ENCODE data around the gene TSFM.

The TSFM gene

GRCh38 chr12:57741844-57742738, 40.5 kb upstream of the TSFM start:
- peaks cover 66% of the 10 kb centered on the region for H3K4me1 Mint-ChIP-seq
- ATAC-seq: peak; percentile 79
- peak overlapping the region; percentile 81 for H3K4me3 Mint-ChIP-seq
- peaks cover 46% of the 10 kb centered on the region for H3K36me3 Mint-ChIP-seq
- peak overlapping the region; percentile 93 for H3K27ac Mint-ChIP-seq
- no peaks in the 10 kb centered on the region for H3K9me3 Mint-ChIP-seq
- peak; percentile 49 to 83 for DNase-seq (ENCODE audit: low spot score in 2 of 2)

GRCh38 chr12:57743769-57744168, 38.8 kb upstream of the TSFM start:
- H3K36me3 Mint-ChIP-seq: peaks cover 62% of the 10 kb centered on the region
- ATAC-seq (no peak), DNase-seq (ENCODE audit: low spot score in 2 of 2) (no peak)
- peak overlapping the region; percentile 91 for H3K4me3 Mint-ChIP-seq
- peaks cover 66% of the 10 kb centered on the region for H3K4me1 Mint-ChIP-seq
- no peaks in the 10 kb centered on the region for H3K9me3 Mint-ChIP-seq
- H3K27ac Mint-ChIP-seq: peak overlapping the region; percentile 98

GRCh38 chr12:57744194-57744776, 38.3 kb upstream of the TSFM start:
- DNase-seq (ENCODE audit: low spot score in 2 of 2): peak; percentile 62 to 87
- Mint-ChIP-seq H3K36me3 (peaks cover 63% of the 10 kb centered on the region), H3K4me3 (peak overlapping the region; percentile 91), H3K27ac (peak overlapping the region; percentile 98), H3K4me1 (peaks cover 65% of the 10 kb centered on the region), H3K9me3 (no peaks in the 10 kb centered on the region)
- peak; percentile 64 for ATAC-seq

DNA sequence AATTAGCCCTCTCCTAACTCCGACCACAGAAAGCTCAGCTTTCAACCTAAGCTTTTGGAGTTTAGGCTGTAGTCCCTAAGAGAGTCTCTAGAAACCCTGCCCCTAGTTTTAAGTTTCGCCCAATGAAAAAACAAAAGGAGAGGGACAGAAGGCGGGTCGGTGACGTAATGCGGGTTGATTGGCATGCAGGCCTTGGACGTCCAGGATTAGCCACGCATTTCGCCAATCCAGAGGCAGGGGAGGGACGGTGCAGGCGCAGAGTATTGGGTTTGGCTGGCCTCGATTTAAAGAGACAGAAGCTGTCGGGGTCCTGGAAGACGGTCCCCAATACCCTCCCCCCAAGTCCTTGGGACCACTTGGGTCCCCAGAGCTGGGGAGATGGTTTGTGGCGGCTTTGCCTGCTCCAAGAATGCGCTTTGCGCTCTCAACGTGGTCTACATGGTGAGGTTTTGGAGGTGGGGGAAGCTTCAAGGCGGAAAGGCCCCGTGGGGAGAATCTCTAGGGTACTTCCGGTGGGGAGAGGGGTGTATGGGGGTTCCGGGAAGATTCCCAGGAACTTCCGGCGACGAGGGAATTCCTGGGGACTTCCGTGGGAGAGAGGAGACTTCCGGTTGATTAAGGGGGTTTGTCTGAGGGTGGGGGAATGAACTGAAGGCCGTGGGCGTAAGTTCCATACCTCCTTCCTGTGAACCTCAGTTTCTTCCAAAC, 37.7 kb upstream of the TSFM start, which contains the start of gene TSPAN31:
Gene TSPAN31 (plus strand): TSS at position 263 of the 708 bp plus-strand sequence. CDS start 116 bp downstream, at position 379.
- Mint-ChIP-seq H3K36me3 (peaks cover 63% of the 10 kb centered on the region), H3K4me3 (peak within 1 kb of the TSS; percentile 91), H3K4me1 (peaks cover 60% of the 10 kb centered on the region), H3K9me3 (no peaks in the 10 kb centered on the region), H3K27ac (peak within 1 kb of the TSS; percentile 98)
- peak; percentile 88 for ATAC-seq
- DNase-seq (ENCODE audit: low spot score in 2 of 2): peak; percentile 73 to 94

- peaks cover 69% of the 10 kb centered on the region for H3K36me3 Mint-ChIP-seq
- DNase-seq (ENCODE audit: low spot score in 2 of 2) (no peak), ATAC-seq (no peak)
- H3K4me1 Mint-ChIP-seq: peaks cover 58% of the 10 kb centered on the region
- H3K9me3 Mint-ChIP-seq: no peaks in the 10 kb centered on the region
- H3K27ac Mint-ChIP-seq: peak overlapping the region; percentile 98
- H3K4me3 Mint-ChIP-seq: peak overlapping the region; percentile 91
Observed at GRCh38 chr12:57745485-57745881, 37.1 kb upstream of the TSFM start.

GRCh38 chr12:57746025-57746424, 36.6 kb upstream of the TSFM start:
- H3K4me3 Mint-ChIP-seq: peak overlapping the region; percentile 91
- H3K27ac Mint-ChIP-seq: peak overlapping the region; percentile 98
- DNase-seq (ENCODE audit: low spot score in 2 of 2): no peak
- no peaks in the 10 kb centered on the region for H3K9me3 Mint-ChIP-seq
- ATAC-seq: no peak
- peaks cover 58% of the 10 kb centered on the region for H3K4me1 Mint-ChIP-seq
- H3K36me3 Mint-ChIP-seq: peaks cover 70% of the 10 kb centered on the region

DNA sequence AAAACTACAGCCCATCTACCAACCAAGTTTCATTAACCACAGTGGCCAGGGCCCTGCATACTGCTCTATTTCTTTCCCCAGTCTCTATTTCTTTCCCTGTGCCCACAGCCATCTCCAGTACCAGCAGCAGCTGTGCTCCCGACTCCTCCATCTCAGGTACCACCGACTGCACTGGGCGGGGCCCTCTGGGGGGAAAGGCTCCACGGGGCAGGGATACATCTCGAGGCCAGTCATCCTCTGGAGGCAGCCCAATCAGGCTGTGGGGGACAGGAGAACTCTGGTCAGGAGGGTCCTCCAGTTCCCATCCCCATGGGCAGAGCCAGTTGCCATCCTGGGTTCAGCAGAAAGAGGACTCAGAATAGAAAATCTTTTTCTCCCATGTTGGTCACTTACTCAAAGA, 33.5 kb upstream of the TSFM start:
- Mint-ChIP-seq H3K36me3 (peaks cover 81% of the 10 kb centered on the region), H3K9me3 (no peaks in the 10 kb centered on the region), H3K4me3 (no peak overlapping the region), H3K27ac (no peak overlapping the region), H3K4me1 (peaks cover 71% of the 10 kb centered on the region)
- no peak for DNase-seq (ENCODE audit: low spot score in 2 of 2)
- no peak for ATAC-seq

GRCh38 chr12:57750561-57751431, 31.8 kb upstream of the TSFM start:
- Mint-ChIP-seq H3K9me3 (no peaks in the 10 kb centered on the region), H3K4me3 (peak overlapping the region; percentile 98), H3K36me3 (peaks cover 67% of the 10 kb centered on the region), H3K4me1 (peaks cover 63% of the 10 kb centered on the region), H3K27ac (peak overlapping the region; percentile 96)
- ATAC-seq (no peak), DNase-seq (ENCODE audit: low spot score in 2 of 2) (no peak)

DNA sequence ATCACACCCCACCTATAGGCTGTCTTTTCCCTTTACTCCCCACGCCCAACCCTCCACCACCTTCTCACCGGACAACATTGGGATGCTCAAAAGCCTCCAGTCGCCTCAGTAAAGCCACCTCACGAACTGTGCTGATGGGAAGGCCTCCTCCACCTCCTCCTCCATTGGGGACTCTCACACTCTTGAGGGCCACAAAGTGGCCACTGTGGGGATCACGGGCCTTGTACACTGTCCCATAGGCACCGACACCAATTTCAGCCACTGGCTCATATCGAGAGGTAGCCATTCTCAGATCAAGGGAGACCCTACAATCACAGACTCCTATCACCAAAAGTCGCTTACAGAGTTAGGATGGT, 31.2 kb upstream of the TSFM start:
- Mint-ChIP-seq H3K4me3 (peak overlapping the region; percentile 98), H3K9me3 (no peaks in the 10 kb centered on the region), H3K27ac (peak overlapping the region; percentile 96), H3K4me1 (peaks cover 61% of the 10 kb centered on the region), H3K36me3 (peaks cover 62% of the 10 kb centered on the region)
- no peak for DNase-seq (ENCODE audit: low spot score in 2 of 2)
- ATAC-seq: no peak

DNA sequence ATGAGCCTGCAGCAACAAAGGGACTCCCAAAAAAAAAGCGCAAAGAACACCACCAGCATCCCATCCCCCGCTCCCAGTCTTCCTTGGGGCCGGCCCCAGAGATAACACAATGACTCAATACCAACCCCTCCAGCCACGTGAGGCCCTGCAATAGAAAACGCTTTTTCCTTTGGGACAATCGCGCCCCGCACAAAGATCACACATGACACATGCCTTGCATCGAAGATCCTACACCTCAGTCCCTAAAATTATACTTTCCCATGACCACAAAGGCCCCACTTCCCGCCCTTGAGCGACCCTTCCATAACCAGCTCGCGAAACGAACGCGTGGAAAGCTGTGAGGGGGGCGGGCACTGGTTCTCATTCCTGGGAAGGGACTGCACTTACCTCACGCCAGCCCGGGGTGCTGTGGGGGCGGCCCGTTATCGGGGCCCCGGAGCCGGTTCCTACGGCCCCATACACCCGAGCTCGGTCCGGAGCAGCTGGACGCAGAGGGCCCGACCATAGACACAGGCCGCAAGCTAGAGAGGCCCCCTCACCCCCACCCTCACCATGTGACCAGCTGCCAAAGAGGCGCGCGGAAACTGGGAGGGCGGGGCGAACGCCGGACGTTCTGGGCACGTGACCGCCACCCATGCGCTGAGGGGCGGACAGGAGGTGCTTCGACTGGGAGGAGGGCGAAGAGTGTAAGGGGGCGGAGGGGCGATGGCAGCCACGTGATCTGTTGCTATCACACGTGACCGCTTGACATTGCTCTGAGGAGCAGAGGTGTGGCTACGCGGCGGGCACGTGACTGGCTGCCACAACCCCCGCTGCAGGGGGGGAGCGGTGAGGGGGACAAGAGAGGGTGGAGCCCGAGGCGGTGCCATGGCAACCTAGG, 30.6 kb upstream of the TSFM start, which contains the start of gene CDK4:
Gene CDK4 (minus strand): TSS at position 523 of the 880 bp plus-strand sequence. CDS start 593 bp downstream, outside the sequence.
- peaks cover 64% of the 10 kb centered on the region for H3K4me1 Mint-ChIP-seq
- H3K36me3 Mint-ChIP-seq: peaks cover 62% of the 10 kb centered on the region

DNA sequence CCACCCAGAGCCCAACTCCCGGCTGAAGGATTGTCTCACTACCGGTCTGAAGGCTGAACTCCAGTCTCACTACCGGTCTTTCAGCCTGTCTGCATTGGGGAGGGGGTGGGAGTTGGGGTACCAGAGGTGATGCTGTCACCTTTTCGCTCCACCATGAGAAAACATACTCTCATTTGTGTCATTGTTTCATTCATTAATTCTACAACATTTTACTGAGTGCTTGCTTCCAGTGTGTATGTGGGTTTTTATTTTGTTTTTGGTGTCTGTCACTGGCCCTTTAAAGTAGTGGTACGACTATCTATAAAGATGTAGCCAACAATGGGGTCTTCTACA, 30.0 kb upstream of the TSFM start:
- peak overlapping the region; percentile 98 for H3K4me3 Mint-ChIP-seq
- ATAC-seq (no peak), DNase-seq (ENCODE audit: low spot score in 2 of 2) (no peak)
- H3K9me3 Mint-ChIP-seq: no peaks in the 10 kb centered on the region
- peaks cover 65% of the 10 kb centered on the region for H3K4me1 Mint-ChIP-seq
- peaks cover 62% of the 10 kb centered on the region for H3K36me3 Mint-ChIP-seq
- peak overlapping the region; percentile 96 for H3K27ac Mint-ChIP-seq

More for the DNA sequence above, 30.6 kb upstream of the TSFM start, which contains the start of gene CDK4:
- Mint-ChIP-seq H3K27ac (peak within 1 kb of the TSS; percentile 96), H3K4me3 (peak within 1 kb of the TSS; percentile 98), H3K9me3 (no peaks in the 10 kb centered on the region)
- peak; percentile 94 to 99 for DNase-seq (ENCODE audit: low spot score in 2 of 2)
- peak; percentile 85 for ATAC-seq

GRCh38 chr12:57753756-57754337, 28.7 kb upstream of the TSFM start:
- H3K4me3 Mint-ChIP-seq: peak overlapping the region; percentile 75
- peak overlapping the region; percentile 96 for H3K27ac Mint-ChIP-seq
- ATAC-seq (no peak), DNase-seq (ENCODE audit: low spot score in 2 of 2) (no peak)
- H3K9me3 Mint-ChIP-seq: no peaks in the 10 kb centered on the region
- H3K36me3 Mint-ChIP-seq: peaks cover 62% of the 10 kb centered on the region
- peaks cover 71% of the 10 kb centered on the region for H3K4me1 Mint-ChIP-seq

DNA sequence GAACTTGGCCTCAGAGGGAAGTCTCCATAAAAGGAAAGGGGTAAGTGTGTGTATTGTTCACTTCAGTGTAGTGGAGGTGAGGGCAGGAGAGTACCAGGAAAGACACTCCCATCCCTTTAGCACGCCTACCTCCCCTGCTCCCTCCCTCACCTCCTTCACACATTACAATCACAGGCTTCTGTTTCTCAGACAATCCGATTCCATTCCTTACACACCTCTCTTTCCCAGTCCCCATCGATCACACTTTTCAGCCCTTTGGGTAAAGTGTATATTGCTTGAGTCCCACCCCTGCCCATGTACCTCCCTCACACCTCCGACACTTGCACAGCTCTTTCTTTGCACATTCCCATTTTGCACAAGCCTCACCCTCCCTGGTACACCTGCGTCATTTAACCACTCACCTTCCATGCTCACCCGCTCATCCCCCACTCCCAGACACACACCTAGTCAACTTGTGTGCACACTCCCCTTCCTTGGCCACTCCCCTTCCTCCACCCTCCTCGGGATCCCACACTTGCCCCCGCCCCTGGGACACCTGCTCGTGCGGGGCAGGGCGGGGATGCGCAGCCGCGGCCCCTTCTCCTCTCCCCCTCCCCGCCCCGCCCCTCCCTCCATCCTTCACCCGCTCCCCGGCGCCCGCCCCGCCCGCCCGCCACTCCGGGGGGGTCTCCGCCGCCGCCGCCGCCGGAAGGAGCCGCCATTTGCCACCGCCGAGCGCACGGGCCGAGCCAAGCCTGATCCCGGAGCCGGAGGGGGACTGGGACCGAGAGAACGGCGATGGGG, 28.0 kb upstream of the TSFM start, which contains the start of gene MARCHF9:
Gene MARCHF9 (plus strand): TSS at position 693 of the 783 bp plus-strand sequence. CDS start 426 bp downstream, outside the sequence.
- Mint-ChIP-seq H3K4me3 (peak within 1 kb of the TSS; percentile 75), H3K36me3 (peaks cover 59% of the 10 kb centered on the region), H3K27ac (peak within 1 kb of the TSS; percentile 84), H3K9me3 (no peaks in the 10 kb centered on the region), H3K4me1 (peaks cover 74% of the 10 kb centered on the region)
- ATAC-seq: peak; percentile 57
- peak; percentile 55 to 87 for DNase-seq (ENCODE audit: low spot score in 2 of 2)
